Central memory CD8-positive, alpha-beta T cell (primary cell): ENCODE results near the gene ZDHHC7.

Experiments used
- ATAC-seq: fragments of 150-1000 bp; cut with Tn5 transposase; replicated peaks from 2 replicates; pipeline ENCODE4 v1.10.0; 2022; ENCODE audit warnings: mild to moderate bottlenecking, moderate FRiP score, moderate number of reproducible peaks; ENCODE audit not compliant: poor library complexity, severe bottlenecking; ENCODE audit errors: extremely low read depth
- DNase-seq, 2 donors: peaks; one replicate each; pipeline ENCODE4 v3.0.0; 2021; ENCODE audit warnings: low spot score in 2 of 2
- H3K27ac Mint-ChIP-seq: one replicate; pipeline ENCODE4 v1.8.0; 2022; ENCODE audit warnings: low read depth, mild to moderate bottlenecking, moderate library complexity, mixed read lengths
- H3K27me3 Mint-ChIP-seq: one replicate; pipeline ENCODE4 v1.8.0; 2022; ENCODE audit warnings: mixed read lengths
- H3K36me3 Mint-ChIP-seq: one replicate; pipeline ENCODE4 v1.8.0; 2022; ENCODE audit warnings: mild to moderate bottlenecking, moderate library complexity, mixed read lengths; ENCODE audit not compliant: insufficient read depth
- H3K4me1 Mint-ChIP-seq: one replicate; pipeline ENCODE4 v1.8.0; 2022; ENCODE audit warnings: mixed read lengths
- H3K4me3 Mint-ChIP-seq: one replicate; pipeline ENCODE4 v1.8.0; 2022; ENCODE audit warnings: mild to moderate bottlenecking, moderate library complexity, mixed read lengths
- H3K9me3 Mint-ChIP-seq: one replicate; pipeline ENCODE4 v1.8.0; 2022; ENCODE audit warnings: mixed read lengths

ZDHHC7 gene

GRCh38 chr16:84975066-84975465, 36.3 kb downstream of the ZDHHC7 start:
- DNase-seq (no peak), ATAC-seq (no peak)
- no peak overlapping the region for H3K4me3 Mint-ChIP-seq
- H3K36me3 Mint-ChIP-seq = peaks cover 46% of the 10 kb centered on the region
- H3K9me3 Mint-ChIP-seq = no peaks in the 10 kb centered on the region
- H3K4me1 Mint-ChIP-seq = peaks cover 4% of the 10 kb centered on the region
- no peaks in the 10 kb centered on the region for H3K27me3 Mint-ChIP-seq
- H3K27ac Mint-ChIP-seq = no peak overlapping the region

GRCh38 chr16:84973776-84974523, 37.4 kb downstream of the ZDHHC7 start:
- Mint-ChIP-seq H3K27ac (no peak overlapping the region), H3K27me3 (no peaks in the 10 kb centered on the region), H3K4me3 (no peak overlapping the region), H3K4me1 (peaks cover 4% of the 10 kb centered on the region), H3K9me3 (no peaks in the 10 kb centered on the region), H3K36me3 (peaks cover 38% of the 10 kb centered on the region)
- no peak for DNase-seq
- ATAC-seq = no peak

- no peaks in the 10 kb centered on the region for H3K27me3 Mint-ChIP-seq
- H3K9me3 Mint-ChIP-seq = no peaks in the 10 kb centered on the region
- peaks cover 4% of the 10 kb centered on the region for H3K4me1 Mint-ChIP-seq
- no peak for DNase-seq
- H3K4me3 Mint-ChIP-seq = no peak overlapping the region
- no peak overlapping the region for H3K27ac Mint-ChIP-seq
- H3K36me3 Mint-ChIP-seq = peaks cover 33% of the 10 kb centered on the region
- ATAC-seq = no peak
Observed at GRCh38 chr16:84973236-84973635, 38.1 kb downstream of the ZDHHC7 start.

- Mint-ChIP-seq H3K9me3 (no peaks in the 10 kb centered on the region), H3K27ac (no peak overlapping the region), H3K27me3 (no peaks in the 10 kb centered on the region), H3K4me3 (no peak overlapping the region), H3K36me3 (peaks cover 15% of the 10 kb centered on the region), H3K4me1 (peaks cover 4% of the 10 kb centered on the region)
- ATAC-seq = peak; percentile 92
- DNase-seq = peak; percentile 51 to 66
Observed at GRCh38 chr16:84970447-84971127, 40.7 kb downstream of the ZDHHC7 start.

GRCh38 chr16:84967828-84968227, 43.5 kb downstream of the ZDHHC7 start:
- Mint-ChIP-seq H3K27ac (no peak overlapping the region), H3K4me1 (peaks cover 4% of the 10 kb centered on the region), H3K36me3 (no peaks in the 10 kb centered on the region), H3K9me3 (no peaks in the 10 kb centered on the region), H3K27me3 (peaks cover 8% of the 10 kb centered on the region), H3K4me3 (no peak overlapping the region)
- DNase-seq (no peak), ATAC-seq (no peak)

DNA sequence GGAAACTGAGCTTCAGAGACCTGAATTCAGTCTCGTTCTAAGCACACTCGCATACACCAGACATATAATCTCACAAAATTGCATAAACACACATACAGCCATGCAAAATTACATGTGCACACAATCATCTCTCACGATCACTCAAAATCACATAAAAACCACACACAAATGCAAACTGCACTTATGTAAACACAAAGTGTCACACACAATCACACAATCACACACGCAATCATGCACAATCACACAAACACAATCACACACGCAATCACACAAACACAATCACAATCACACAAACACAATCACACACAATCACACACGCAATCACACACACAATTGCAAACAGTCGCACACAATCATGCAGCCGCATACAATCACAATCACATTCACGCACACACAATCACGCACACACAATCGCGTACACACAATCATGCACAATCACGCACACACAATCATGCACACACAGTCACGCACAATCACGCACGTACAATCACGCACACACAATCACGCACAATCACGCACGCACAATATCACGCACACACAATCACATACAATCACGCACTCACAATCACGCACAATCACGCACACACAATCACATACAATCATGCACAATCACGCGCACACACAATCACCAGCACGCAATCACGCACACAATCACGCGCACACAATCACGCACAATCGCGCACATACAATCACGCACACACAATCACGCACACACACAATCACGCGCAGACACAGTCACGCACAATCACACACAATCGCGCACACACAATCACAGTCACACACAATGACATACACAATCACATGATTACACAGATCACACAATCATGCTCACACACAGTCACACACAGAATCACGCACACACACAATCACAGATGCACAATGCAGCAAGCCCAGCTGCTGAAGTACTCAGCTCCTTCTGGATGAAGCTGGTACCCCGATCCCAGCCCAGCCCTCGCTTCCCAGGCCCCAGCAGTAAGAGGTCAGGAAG, 45.6 kb downstream of the ZDHHC7 start:
- peaks cover 3% of the 10 kb centered on the region for H3K4me1 Mint-ChIP-seq
- H3K36me3 Mint-ChIP-seq = no peaks in the 10 kb centered on the region
- no peak overlapping the region for H3K4me3 Mint-ChIP-seq
- H3K27me3 Mint-ChIP-seq = peaks cover 21% of the 10 kb centered on the region
- H3K9me3 Mint-ChIP-seq = no peaks in the 10 kb centered on the region
- ATAC-seq (no peak), DNase-seq (no peak)
- no peak overlapping the region for H3K27ac Mint-ChIP-seq

GRCh38 chr16:84964386-84965128, 46.8 kb downstream of the ZDHHC7 start:
- Mint-ChIP-seq H3K4me1 (no peaks in the 10 kb centered on the region), H3K36me3 (no peaks in the 10 kb centered on the region), H3K27me3 (peaks cover 21% of the 10 kb centered on the region), H3K27ac (no peak overlapping the region), H3K4me3 (no peak overlapping the region), H3K9me3 (no peaks in the 10 kb centered on the region)
- DNase-seq (no peak), ATAC-seq (no peak)

GRCh38 chr16:84963066-84963465, 48.3 kb downstream of the ZDHHC7 start:
- peaks cover 21% of the 10 kb centered on the region for H3K27me3 Mint-ChIP-seq
- H3K4me3 Mint-ChIP-seq = no peak overlapping the region
- DNase-seq = no peak
- no peaks in the 10 kb centered on the region for H3K9me3 Mint-ChIP-seq
- no peak for ATAC-seq
- no peaks in the 10 kb centered on the region for H3K4me1 Mint-ChIP-seq
- H3K36me3 Mint-ChIP-seq = no peaks in the 10 kb centered on the region
- no peak overlapping the region for H3K27ac Mint-ChIP-seq

DNA sequence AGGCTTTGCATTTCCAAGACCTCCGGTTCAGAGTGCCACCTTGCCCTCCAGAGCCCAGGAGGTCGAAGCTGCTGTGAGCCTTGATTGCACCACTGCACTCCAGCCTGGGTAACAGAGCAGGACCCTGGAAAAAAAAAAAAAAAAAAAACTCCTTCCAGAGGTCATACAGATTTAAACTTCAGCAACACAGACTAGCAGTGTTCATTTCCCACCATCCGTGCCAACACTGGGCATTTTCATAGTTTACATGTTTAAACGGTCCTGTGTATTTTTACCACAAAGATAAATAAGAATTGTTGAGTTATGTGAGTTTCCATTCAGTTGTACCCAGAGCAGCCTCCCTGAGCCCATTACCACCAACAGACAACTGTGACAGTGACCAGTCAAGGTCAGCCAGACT, 50.4 kb downstream of the ZDHHC7 start:
- H3K4me3 Mint-ChIP-seq = no peak overlapping the region
- no peak overlapping the region for H3K27ac Mint-ChIP-seq
- no peaks in the 10 kb centered on the region for H3K4me1 Mint-ChIP-seq
- DNase-seq (no peak), ATAC-seq (no peak)
- peaks cover 21% of the 10 kb centered on the region for H3K27me3 Mint-ChIP-seq
- H3K36me3 Mint-ChIP-seq = no peaks in the 10 kb centered on the region
- no peaks in the 10 kb centered on the region for H3K9me3 Mint-ChIP-seq

DNA sequence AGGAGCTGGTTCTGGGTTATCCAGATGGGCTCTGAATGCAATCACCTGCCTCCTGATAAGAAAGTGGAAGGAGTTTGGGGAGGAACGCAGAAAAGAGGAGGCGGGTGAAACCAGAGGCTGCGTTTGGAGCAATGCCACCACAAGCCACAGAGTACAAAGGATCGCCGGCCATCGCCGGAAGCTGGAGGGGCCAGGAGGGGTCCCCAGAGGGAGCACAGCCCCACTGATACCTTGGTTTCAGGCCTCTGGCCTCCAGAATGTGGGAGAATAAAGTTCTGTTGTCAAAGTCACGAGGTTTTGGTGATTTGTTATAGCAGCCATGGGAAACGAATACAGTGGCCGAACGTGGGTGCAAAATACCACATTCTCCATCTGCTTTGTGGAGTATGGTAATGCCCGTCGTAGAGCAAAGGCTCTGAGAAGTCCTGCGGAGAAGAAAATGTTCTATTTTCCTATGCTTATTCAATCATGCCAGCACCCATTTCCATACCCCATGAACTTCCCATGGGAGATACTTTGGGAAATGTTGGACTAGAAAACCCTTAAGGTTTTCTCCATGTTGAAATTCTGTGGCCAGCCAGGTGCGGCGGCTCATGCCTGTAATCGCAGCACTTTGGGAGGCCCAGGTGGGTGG, 51.4 kb downstream of the ZDHHC7 start:
- no peaks in the 10 kb centered on the region for H3K4me1 Mint-ChIP-seq
- no peaks in the 10 kb centered on the region for H3K9me3 Mint-ChIP-seq
- H3K36me3 Mint-ChIP-seq = peaks cover under 1% of the 10 kb centered on the region
- H3K27ac Mint-ChIP-seq = no peak overlapping the region
- DNase-seq = no peak
- ATAC-seq = no peak
- peaks cover 21% of the 10 kb centered on the region for H3K27me3 Mint-ChIP-seq
- H3K4me3 Mint-ChIP-seq = no peak overlapping the region

GRCh38 chr16:84959045-84959576, 52.2 kb downstream of the ZDHHC7 start:
- no peak for DNase-seq
- no peak for ATAC-seq
- peaks cover 1% of the 10 kb centered on the region for H3K36me3 Mint-ChIP-seq
- H3K27ac Mint-ChIP-seq = no peak overlapping the region
- H3K4me1 Mint-ChIP-seq = no peaks in the 10 kb centered on the region
- H3K27me3 Mint-ChIP-seq = peaks cover 21% of the 10 kb centered on the region
- H3K9me3 Mint-ChIP-seq = no peaks in the 10 kb centered on the region
- H3K4me3 Mint-ChIP-seq = no peak overlapping the region
